ENCODE results near the gene BIRC7. TPM values are rescaled to one million over a fixed set of nuclear protein-coding genes. Genes with fewer than 3 reads are reported as not detected.

Gene BIRC7, protein sequence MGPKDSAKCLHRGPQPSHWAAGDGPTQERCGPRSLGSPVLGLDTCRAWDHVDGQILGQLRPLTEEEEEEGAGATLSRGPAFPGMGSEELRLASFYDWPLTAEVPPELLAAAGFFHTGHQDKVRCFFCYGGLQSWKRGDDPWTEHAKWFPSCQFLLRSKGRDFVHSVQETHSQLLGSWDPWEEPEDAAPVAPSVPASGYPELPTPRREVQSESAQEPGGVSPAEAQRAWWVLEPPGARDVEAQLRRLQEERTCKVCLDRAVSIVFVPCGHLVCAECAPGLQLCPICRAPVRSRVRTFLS
- 1.3 to 2.4 TPM (median 1.8 TPM) in 5 replicates for total RNA-seq (2022; extraction: Qiagen RNA extraction)

DNA sequence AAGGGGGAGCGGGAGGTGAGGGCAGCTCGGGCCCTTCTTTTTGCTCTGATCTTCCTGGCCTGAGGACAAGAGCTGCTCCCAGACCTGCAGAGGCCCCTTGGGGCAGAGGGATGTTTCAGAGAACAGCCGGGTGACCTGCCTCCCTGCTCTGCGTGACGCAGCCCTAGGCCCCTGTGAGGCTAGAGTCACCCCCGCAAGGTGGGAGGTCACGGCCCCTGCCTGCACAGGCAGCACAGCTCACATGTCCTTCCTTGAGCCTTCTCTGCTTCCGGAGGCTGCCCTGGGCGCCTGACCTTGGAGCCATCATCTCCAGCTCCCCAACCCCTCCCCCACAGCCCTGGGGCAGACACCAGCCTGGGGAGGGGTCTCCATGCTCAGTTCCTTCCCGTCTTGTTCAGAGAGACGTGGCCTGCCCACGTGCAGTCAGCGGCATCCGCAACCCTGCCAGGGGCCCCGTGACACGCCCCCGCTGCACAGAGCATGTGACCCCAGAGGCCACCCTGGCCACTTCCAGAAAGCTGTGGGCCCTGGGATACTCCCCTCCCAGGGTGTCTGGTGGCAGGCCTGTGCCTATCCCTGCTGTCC is at the start of gene BIRC7:
Gene BIRC7 (plus strand): TSS at position 507 of the 585 bp plus-strand sequence. CDS start 192 bp downstream, outside the sequence.

DNA sequence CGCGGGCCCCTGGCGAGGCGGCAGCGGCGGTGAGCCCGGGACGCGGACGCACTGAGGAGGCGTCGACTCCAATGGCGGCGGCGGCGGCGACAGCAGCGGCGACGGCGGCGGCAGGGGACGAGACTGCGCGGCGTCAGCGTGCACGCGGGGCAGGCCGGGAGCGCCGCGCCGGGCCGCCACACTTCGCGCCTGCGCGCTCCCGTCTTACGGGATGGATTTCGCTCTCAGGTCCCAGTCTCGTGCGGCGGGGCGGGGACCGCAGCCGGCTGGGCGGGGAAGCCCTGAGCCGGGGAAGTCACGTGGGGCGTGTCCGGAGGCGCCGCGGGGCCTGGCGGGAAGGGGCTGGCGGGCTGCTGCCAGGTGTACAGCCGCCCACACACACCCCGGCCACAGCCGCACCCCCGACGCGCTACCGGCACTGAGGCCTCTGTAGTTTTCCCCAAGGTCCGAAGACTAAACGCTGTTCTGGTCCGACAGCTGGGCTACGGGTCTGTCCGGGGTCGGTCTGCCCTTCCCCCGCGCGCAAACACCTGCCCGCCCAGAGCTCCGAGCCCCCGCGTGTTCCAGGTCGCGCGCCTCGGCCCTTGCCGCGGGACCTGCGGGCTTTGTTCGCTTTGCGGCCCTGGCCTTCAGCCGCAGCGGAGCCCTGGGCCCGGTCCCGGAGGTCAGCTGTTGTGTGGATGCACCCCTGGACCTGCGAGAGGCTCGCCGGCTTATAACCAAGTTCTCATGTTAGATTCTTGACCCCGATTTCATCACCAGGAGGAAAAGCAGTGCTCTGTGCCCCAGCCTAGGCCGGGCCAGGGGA is 19.5 kb upstream of the BIRC7 start, which contains the start of gene YTHDF1:
Gene YTHDF1 (minus strand): TSS at position 91 of the 808 bp plus-strand sequence. CDS start 239 bp downstream, outside the sequence.

DNA sequence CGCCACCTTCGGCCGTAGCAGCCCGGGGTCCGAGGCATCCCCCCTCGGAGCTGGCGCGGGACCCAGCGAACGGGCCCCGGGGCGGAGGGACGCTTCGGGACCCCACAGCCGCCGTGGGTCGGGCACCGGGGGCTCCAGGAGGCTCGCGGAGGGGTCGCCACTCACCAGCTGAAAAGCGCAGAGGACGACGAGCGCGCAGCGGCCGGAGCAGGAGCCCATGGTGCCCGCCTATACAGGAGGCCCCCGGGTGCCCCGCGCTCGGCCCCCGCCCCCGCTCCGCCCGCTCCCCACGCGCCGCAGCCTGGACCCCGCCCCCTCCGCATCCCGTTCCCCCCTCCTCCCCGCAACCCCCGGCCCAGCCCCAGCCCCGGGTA is 18.5 kb downstream of the BIRC7 start, which contains the start of gene NKAIN4:
Gene NKAIN4 (minus strand): TSS at position 232 of the 374 bp plus-strand sequence. CDS start 13 bp downstream, at position 219.

DNA sequence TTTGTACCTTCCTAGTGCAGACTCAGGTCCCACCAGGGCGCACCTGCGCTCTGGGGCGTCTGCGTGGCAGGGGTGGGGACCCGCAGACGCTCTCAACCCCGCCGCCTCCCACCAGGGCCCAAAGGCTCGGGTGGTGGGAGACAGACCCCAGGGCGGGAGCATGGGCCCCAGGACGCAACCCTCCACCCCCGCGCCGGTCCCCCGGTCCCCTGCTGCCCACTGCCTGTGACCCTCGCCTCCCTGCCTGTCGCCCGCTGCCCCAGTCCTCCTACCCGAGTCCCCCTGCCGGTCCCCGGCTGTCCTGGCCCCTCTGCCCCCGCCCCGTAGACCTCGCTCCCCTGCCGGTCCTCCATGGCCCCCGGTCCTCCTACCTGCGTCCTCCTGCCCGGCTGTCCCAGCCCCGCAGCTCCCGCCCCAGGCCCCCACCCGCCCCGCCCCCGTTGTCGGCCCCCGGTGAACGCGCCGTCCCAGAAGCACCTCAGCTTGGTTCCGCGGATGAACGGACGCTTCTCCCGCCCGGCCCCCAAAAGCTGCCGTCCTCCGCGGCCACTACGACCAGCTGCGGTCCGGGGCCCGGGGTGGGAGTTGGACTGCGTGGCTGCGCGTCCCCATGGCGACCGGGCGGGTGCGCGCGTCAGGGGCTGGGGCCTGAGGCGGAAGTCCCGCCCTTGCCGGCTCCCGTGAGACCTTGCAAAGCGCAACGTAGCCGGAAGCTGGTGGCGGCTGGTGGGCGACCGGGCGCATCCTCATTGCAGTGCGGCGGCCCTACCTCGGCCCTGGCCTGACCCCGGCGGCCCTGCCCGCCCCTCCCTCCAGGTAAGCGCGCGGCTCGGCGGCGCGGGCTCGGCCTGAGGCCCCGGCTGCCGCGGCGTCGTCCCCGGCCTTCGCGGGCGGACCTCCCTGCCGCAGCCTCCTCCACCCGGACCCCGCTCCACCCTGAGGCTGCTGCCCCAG is 36.7 kb downstream of the BIRC7 start, which contains the start of gene ARFGAP1:
Gene ARFGAP1 (plus strand): TSS at position 709 of the 954 bp plus-strand sequence. CDS start 2,768 bp downstream, outside the sequence.

Other genes starting within 250 kb of the BIRC7 start
- 0.12 TPM in 1 of 5 replicates, not detected in the others for gene BHLHE23, start 228.9 kb upstream of the BIRC7 start, total RNA-seq (2022; extraction: Qiagen RNA extraction)
- gene YTHDF1, start 19.8 kb upstream of the BIRC7 start, total RNA-seq (2022; extraction: Qiagen RNA extraction), result 42.6 to 58.1 TPM (median 56.2 TPM) in 5 replicates
- gene NKAIN4, start 18.6 kb downstream of the BIRC7 start, total RNA-seq (2022; extraction: Qiagen RNA extraction), result 3.7 to 6.3 TPM (median 4.4 TPM) in 5 replicates
- 34.4 to 68.0 TPM (median 62.0 TPM) in 5 replicates for gene ARFGAP1, start 36.9 kb downstream of the BIRC7 start, total RNA-seq (2022; extraction: Qiagen RNA extraction)
- 0.27 to 0.87 TPM (median 0.45 TPM) in 5 replicates for gene COL20A1, start 57.3 kb downstream of the BIRC7 start, total RNA-seq (2022; extraction: Qiagen RNA extraction)
- gene CHRNA4, start 125.4 kb downstream of the BIRC7 start, total RNA-seq (2022; extraction: Qiagen RNA extraction), result 0.28 to 1.3 TPM (median 0.61 TPM) in 5 replicates
- gene KCNQ2, start 236.8 kb downstream of the BIRC7 start, total RNA-seq (2022; extraction: Qiagen RNA extraction), result 0.61 to 0.74 TPM (median 0.63 TPM) in 5 replicates